ENCODE results near the gene PLA2G4E.
A peak's percentile ranks its signal among the peaks of the same experiment; 100 is the strongest.

Gene PLA2G4E

GRCh38 chr15:41977757-41978383 lies 43.0 kb downstream of the PLA2G4E start:
- Histone ChIP-seq H3K4me3 (ENCODE audit: low read depth, low read length) (no peak overlapping the region), H3K79me2 (no peaks in the 10 kb centered on the region), H3K27me3 (ENCODE audit: control insufficient read depth, insufficient read depth, low read length) (no peaks in the 10 kb centered on the region), H3K9me3 (ENCODE audit: control insufficient read depth, low read length) (no peaks in the 10 kb centered on the region), H3K27ac (no peak overlapping the region), H3K4me1 (peaks cover 15% of the 10 kb centered on the region), H3K9ac (no peak overlapping the region), H3K36me3 (ENCODE audit: control insufficient read depth, insufficient read depth, low read length) (no peaks in the 10 kb centered on the region), H3K4me2 (ENCODE audit: low read length) (no peak overlapping the region), H2AFZ (no peak overlapping the region)
- TF ChIP-seq CTCF (IDR thresholded peaks at IDR 0.05), result no peak

- H3K4me1 ChIP-seq, result peaks cover 5% of the 10 kb centered on the region
- no peak overlapping the region for H3K4me3 ChIP-seq (ENCODE audit: low read depth, low read length)
- no peaks in the 10 kb centered on the region for H3K36me3 ChIP-seq (ENCODE audit: control insufficient read depth, insufficient read depth, low read length)
- H3K79me2 ChIP-seq, result no peaks in the 10 kb centered on the region
- H2AFZ ChIP-seq, result no peak overlapping the region
- H3K27me3 ChIP-seq (ENCODE audit: control insufficient read depth, insufficient read depth, low read length), result no peaks in the 10 kb centered on the region
- no peaks in the 10 kb centered on the region for H3K9me3 ChIP-seq (ENCODE audit: control insufficient read depth, low read length)
- no peak overlapping the region for H3K27ac ChIP-seq
- TF ChIP-seq CTCF (IDR thresholded peaks at IDR 0.05), result no peak
- no peak overlapping the region for H3K9ac ChIP-seq
- no peak overlapping the region for H3K4me2 ChIP-seq (ENCODE audit: low read length)
These were observed 45.2 kb downstream of the PLA2G4E start for GRCh38 chr15:41975669-41976068.

GRCh38 chr15:41974041-41974440 lies 46.8 kb downstream of the PLA2G4E start:
- no peaks in the 10 kb centered on the region for H3K27me3 ChIP-seq (ENCODE audit: control insufficient read depth, insufficient read depth, low read length)
- H3K27ac ChIP-seq, result no peak overlapping the region

GRCh38 chr15:41972253-41973242 lies 48.3 kb downstream of the PLA2G4E start, which contains the start of gene EHD4:
EHD4 (minus strand) TSS chr15:41972557; CDS start chr15:41972494, 63 bp downstream.
- Histone ChIP-seq H3K9me3 (ENCODE audit: control insufficient read depth, low read length) (no peaks in the 10 kb centered on the region), H3K36me3 (ENCODE audit: control insufficient read depth, insufficient read depth, low read length) (no peaks in the 10 kb centered on the region), H3K79me2 (no peaks in the 10 kb centered on the region), H3K4me3 (ENCODE audit: low read depth, low read length) (peak within 1 kb of the TSS; percentile 87), H3K27ac (peak within 1 kb of the TSS; percentile 84), H3K27me3 (ENCODE audit: control insufficient read depth, insufficient read depth, low read length) (no peaks in the 10 kb centered on the region), H3K4me1 (no peaks in the 10 kb centered on the region), H2AFZ (peak within 1 kb of the TSS; percentile 91), H3K4me2 (ENCODE audit: low read length) (peak within 1 kb of the TSS; percentile 89), H3K9ac (no peak within 1 kb of the TSS)
- TF ChIP-seq CTCF (IDR thresholded peaks at IDR 0.05), result peak; percentile 46

More at GRCh38 chr15:41974041-41974440, 46.8 kb downstream of the PLA2G4E start:
- H3K9me3 ChIP-seq (ENCODE audit: control insufficient read depth, low read length), result no peaks in the 10 kb centered on the region
- no peak overlapping the region for H2AFZ ChIP-seq
- H3K4me1 ChIP-seq, result no peaks in the 10 kb centered on the region
- TF ChIP-seq CTCF (IDR thresholded peaks at IDR 0.05), result no peak
- no peaks in the 10 kb centered on the region for H3K79me2 ChIP-seq
- H3K9ac ChIP-seq, result no peak overlapping the region
- no peaks in the 10 kb centered on the region for H3K36me3 ChIP-seq (ENCODE audit: control insufficient read depth, insufficient read depth, low read length)
- no peak overlapping the region for H3K4me2 ChIP-seq (ENCODE audit: low read length)
- no peak overlapping the region for H3K4me3 ChIP-seq (ENCODE audit: low read depth, low read length)
